Hematopoietic multipotent progenitor cell treated with erythropoietin and hydrocortisone succinate and interleukin-3 and kit ligand, for 15 days (in vitro differentiated cells): ENCODE measurements around the gene NAT10.
A peak's percentile ranks its signal among the peaks of the same experiment; 100 is the strongest.

Source experiments
- DNase-seq: peaks from one replicate; pipeline ENCODE4 v3.0.0-alpha.2; 2015; ENCODE audit warnings: low spot score

The NAT10 gene

DNA sequence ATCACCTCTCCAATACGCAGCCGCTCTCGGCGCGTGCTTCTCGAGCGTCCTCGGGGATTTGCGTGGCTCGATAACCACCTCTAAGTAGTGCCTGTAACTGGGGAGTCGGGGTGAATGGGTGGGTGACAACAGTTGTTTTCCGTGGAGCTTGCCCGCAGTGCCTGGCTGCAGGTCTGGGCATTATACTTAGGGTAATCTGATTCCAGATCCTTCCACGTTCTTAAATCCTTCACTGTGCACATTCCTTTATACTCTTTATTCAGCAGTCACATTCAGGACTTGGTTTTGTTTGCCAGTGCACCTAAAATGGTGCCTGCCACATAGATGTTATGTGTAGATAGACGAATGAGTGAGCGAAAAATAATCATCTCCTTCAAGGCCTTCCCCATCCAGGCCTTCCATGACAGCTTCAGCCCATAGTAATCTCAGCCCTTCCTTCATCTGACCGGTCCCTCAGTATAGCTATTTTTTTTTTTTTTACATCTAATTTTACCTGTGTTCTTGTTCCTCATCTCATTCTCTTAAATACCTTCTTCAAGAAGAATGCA is 602 bp downstream of the NAT10 start:
- DNase-seq: peak; percentile 41

DNA sequence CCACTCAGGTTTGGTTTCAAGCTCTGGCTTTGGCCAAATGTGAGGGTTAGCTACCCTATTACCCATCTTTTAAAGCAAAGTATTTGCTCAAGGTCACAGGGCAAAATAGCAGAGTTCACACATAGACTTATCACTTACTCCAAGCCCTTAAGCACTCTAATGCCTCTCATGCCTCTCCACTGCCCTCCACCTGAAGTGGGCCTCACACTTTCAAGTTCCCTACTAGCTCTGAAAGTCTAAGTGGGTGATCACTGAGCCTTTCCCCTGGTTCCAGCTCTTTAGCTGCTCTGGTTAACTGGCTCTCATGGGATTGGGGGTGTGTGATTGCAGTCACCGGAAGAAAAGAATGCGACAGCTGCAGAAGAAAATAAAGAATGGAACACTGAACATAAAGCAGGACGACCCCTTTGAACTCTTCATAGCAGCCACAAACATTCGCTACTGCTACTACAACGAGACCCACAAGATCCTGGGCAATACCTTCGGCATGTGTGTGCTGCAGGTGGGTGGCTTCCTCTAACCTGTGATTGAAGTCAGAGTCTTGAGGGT is 6.4 kb downstream of the NAT10 start:
- DNase-seq: no peak

DNA sequence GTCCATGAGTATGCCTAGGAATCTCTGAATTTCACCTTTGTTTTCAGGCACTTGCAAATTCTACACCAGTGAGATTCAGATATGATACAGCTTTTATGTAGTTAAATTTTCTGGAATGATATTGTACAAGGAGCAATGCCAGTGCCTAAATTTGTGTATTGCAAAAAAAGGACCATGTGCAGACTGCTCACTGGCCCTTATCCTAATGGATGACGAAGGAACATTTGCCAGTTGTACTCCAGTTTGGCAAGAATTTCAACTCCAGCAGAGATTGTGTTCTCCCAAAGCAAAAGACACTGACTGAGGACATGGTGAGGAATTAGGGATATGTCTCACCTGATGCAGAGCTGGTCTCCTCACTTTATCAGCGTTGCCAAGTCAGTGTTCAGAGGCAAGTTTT is 8.6 kb downstream of the NAT10 start:
- no peak for DNase-seq

DNA sequence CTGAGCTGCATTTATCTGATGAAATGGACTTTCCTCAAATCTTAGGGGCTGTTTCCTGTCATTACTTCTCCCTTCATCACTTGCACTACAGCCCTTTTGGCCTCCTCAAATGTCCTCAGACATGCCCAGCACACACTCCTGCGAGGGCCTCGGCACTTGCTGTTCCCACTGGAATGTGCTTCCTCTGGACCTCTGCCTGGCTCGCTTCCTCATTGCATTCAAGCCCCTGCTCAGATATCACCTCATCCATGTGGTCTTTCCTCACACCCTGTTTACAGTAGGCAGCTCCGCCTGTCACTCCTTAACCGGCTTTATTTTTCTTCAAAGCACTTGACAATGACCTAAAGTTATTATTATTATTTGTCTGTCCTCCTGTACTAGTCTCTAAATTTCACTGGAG is 9.0 kb downstream of the NAT10 start:
- DNase-seq: no peak

DNA sequence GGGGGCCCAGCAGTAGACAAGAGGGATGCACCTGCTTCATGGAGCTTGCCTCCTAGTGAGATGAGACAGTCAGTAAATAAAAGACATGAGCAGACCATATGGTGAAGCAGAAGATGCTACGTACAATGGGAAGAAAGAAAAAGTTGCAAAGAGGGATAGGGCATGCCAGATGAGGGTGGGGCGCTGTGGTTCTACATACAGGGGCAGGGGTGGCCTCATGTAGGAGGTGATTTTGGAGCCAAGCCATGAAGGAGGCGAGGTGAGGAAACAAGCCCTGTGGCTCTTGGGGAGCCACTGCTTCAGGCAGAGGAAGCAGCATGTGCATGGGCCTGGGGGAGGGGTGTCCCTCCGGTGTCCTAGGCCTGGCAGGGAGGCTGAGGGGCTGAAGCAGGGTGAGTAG is 15.2 kb downstream of the NAT10 start:
- DNase-seq: no peak

DNA sequence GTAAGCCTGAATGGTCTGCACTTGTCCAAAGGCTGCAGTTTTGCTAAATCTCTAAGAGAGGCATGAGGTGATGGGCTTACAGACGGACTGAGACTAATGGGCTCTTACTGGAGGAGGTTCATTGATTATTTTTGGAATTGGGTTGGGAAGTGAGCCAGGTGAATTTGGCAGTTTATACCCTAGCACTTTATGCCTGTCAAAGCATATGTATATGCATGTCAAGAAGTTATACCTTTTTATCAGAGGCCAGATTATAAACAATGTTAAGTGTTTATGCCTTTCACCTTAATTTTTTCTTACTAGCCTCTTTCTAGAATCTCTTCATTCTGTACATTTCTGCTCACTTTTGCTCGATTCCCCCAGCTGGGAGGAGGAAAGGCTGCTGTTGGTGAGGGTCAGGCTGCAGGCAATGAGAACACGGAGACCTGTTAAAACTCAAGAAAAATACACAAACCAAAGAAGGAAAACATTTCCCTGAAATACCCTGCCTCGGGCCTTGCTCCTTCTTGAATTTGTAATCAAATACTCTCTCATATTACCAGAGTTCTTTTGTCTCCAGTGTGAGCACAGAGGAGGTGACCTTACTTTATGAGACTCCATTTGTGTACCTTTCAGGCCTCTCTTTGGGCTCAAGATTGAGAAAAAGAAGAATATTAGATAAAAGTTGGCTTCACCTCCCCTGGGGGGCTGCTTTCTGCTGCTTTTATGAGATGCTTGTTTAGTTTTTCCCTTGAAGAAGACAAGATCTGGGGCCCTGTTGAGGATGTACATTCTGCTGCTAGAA is 19.6 kb downstream of the NAT10 start:
- DNase-seq: no peak

DNA sequence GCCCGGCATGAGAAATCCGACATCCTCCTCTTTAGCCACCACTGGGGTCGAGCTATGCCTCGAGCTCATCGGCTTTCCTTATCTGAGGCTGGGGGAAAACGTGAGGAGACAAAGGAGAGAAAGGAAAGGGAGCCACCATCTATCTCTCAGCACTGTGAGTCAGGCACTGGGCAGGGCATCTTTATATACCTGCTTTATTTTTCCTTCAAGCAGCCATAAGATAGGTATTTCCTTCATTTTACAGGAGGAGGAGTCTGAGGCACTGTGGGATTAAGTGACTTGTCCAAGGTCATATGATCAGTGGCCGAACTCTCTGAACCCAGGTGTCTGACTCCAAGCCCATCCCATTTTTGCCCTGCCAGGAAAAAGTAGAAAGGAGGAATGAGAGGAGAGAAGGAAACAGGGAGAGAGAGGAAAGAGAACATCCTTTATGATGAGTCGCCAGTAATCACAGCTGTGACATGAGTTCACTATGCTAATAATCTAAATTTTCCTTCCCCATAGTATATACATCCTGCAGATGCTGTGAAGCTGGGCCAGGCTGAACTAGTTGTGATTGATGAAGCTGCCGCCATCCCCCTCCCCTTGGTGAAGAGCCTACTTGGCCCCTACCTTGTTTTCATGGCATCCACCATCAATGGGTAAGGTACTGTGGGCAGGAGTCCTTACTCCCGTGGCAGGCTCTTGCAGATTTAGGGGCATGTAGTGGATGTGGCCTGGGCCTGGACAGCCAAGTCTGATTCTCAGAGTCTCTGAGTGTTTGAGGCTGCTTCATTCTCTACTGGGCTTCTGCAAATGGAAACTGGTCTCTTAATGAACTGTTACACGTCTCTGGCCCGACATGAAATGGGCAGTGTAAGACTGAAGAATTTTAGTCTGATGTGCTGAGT is 21.8 kb downstream of the NAT10 start:
- no peak for DNase-seq

DNA sequence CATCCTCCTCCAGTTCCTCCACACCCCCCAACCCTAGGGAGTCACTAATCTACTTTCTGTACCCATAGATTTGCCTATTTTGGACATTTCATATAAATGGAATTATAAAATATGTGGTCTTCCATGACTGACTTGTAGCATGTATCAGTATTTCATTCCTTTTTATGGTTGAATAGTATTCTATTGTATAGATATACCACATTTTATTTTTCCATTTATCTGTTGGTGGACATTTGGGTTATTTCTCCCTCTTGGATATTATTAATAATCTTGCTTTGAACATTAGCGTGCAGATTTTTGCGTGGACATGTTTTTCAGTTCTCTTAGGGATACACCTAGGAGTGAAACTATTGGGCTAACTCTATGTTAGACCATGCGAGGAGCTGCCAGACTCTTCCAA is 23.4 kb downstream of the NAT10 start:
- DNase-seq: no peak

DNA sequence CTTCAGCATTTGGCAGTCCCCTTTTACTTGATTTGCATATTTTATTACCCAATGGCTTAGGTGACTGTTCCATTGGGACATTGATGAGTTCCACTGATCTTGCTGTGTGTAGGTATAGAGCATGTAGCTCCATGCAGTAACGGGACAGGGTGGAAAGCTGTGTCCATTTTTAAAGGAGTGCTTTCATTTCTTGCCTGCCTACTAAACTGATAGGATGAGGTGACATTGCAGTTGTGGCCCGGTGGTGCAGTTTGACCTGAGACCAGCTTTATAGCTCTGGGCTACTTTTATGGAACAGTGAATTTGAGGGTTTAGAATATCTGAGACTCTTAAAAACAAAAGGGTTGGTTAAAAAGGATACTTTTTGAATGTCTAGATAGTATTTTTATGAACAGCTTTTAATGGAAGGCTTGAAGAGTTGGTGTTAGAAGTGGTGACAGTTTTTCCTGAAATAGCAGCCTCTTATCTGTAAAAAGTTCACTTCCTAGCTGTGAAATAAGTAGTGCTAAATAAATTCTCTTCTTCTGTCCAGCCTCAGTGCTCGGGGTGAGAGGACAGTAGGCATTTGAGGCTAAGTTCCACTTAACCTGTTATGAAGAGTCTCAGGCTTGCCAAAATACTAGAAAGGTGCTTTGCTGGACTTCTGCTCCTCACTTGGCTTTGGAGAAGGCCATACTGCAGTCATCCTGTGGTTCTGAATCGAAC is 27.0 kb downstream of the NAT10 start:
- no peak for DNase-seq

DNA sequence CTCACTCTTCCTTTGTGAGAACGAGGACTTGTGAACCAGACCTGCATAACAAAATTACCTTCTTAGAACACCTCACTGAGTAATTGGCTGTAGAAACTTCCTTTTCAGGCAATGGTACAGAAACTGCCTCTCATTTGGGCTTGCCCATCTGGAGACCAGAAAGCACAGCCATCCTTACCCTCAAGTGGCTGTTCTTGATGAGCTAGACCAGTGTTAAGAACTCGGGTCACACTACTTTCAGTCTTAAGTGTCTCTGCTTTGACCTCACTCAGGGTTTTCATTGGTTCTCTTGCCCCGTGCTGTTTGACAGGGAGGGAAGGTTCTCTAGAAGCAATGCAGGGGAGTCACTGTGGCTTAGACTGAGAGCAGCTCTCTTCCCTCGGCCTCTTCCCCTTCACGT is 29.3 kb downstream of the NAT10 start:
- DNase-seq: no peak

DNA sequence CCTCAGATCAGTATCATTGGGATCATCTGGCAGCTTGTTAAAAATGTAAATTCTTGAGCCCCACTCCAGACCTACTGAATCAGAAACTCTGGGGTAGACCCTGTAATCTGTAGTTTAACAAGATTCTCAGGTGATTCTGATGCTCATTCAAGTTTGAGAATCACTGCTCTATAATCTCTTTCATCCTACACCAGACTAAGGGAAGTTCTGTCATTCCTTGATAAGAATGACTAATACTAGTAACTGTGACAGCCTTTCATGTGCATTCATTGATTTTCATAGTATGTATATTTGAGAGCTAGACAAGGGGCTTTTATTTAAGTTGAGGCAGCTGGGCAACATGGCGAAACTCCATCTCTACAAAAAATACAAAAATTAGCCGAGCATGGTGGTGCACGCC is 30.0 kb downstream of the NAT10 start:
- no peak for DNase-seq

DNA sequence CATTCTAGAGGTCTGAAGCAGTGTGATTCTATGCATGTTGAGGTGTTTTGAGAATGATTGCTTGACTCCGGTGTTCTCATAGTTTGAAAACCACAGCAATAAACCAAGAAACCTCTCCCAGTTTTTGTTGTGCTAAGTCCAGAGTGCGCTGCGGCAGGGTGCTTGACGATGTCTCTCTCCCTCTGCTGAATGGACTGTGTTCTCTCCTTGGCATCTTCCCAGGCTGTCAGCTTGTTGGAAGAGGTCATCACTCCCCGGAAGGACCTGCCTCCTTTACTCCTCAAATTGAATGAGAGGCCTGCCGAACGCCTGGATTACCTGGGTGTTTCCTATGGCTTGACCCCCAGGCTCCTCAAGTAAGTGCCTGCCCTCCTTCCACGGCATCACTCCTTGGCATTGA is 31.0 kb downstream of the NAT10 start:
- DNase-seq: no peak

DNA sequence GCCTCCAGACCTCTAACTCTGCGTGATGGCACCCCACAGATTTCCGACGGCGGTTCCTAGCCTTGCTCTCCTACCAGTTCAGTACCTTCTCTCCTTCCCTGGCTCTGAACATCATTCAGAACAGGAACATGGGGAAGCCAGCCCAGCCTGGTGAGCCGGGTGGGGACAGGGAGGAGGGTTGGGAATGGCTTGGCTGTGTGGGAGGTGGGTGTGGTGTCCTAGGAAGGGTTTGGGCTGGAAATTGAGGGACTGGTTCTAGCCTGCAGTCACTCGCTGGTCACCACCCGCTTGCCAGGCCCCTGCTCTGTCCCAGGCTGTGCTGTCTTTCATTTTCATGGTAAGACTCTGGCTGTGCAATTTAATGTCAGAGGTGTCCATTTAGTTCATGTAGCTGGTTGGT is 33.9 kb downstream of the NAT10 start:
- DNase-seq: no peak

DNA sequence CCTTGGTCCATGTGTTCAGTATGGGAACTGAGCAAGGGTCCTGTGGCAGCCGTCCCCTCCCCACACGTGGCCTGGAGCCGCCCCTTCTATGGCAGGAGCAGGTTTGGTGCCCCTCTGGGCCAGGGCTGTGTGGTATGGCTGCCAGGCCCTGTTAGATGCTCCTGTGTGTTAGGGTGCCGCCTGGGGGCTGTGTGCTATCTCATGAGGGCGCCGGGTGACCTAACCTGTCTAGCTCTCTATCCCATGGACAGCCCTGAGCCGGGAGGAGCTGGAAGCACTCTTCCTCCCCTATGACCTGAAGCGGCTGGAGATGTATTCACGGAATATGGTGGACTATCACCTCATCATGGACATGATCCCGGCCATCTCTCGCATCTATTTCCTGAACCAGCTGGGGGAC is 34.7 kb downstream of the NAT10 start:
- no peak for DNase-seq

DNA sequence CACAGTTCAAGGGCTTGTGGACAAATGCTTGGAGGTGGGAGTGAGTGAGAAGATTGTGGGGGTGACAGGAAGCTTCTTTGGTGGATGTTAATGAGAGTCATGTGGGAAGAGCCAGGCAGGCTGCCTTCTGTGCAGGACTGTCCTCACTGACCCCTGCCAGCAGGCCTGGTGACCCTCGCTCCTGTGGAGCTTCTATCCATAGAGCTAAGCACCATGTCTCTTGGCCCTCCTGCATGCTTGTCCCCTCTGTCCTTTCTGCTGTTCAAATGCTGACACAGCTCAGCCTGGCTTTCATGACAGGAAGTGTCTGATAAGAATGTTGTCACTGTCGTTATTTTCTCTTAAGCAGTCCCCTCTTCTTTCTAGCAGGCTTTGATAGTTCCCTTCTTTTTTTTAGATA is 37.6 kb downstream of the NAT10 start:
- no peak for DNase-seq

DNA sequence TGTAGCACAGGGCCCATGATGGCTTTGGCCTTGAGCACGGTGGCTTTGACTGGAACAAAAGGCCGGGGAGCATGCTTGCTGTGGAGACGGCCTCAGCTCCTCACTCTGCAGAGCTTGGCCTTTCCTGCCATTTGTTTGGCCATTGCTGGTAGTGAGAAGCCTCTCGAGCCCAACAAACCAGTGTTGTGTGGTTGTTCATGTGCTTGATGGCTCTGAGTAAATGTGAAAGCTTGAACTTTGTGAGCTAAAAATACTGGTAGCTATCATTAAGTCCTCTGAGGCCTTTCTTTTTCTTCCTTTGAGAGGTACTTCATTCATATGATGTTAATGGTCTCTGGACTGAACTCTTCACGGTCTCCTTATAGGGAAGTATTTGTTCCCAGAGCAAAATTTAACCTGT is 39.6 kb downstream of the NAT10 start:
- DNase-seq: no peak

DNA sequence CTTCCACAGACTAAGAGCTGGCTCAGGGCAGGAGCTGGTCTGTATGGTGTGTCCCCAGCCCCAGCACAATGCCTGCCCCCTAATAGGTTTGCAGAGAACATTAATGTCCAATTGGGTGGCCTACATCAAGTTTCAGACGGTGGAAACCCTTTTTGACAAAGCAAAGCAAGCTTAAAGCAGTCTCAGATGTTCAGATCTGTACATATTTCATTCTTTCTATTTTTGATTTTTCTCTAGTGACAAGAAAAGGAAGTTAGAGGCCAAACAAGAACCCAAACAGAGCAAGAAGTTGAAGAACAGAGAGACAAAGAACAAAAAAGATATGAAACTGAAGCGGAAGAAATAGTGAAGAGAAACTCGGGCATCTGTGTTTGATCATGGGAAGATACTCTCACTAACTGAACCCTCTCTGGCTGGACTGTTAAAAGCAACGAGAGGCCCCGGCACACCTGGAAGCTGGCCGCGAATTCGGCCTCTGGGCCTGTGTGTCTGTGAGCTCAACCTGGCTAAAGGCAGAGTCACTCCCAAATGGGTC is 40.5 kb downstream of the NAT10 start:
- no peak for DNase-seq

DNA sequence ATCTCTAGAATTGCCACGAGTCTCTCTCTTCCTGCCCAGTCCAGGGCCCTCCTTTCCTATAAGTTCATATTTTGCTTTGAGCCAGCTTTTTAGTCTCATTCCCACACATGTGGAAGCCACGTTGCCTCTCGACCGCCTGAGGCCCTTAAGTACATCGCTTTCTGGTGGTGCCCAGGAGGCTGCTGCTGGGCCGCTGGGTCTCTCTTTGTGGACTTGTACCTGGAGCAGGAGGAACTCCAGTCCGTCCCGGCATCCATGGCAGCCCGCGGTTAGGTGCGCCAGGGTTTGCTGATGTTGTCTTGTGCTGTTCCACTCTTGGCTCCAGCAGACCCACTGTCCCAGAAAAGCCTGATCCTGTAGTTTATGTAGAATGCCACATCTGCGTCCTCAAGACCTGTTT is 41.0 kb downstream of the NAT10 start:
- no peak for DNase-seq

DNA sequence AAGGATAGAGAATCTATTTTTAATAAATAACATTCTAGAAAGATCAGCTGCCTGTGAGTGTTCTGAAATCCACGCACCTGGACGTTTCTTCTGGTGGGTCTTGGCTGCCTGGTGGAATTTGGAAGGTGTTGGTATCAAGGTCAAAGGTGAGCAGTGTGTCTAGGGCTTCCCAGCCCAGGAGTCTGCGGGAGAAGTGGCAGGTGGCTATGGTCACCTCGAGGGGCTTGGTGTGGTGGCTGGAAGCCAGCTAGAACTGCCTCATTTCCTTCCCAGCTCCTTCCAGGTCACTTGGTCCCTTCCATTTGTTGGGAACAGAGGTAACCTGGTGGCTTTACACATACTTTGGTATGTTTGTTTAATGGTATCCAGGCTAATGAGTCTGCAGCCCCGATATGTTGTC is 41.4 kb downstream of the NAT10 start:
- DNase-seq: no peak

DNA sequence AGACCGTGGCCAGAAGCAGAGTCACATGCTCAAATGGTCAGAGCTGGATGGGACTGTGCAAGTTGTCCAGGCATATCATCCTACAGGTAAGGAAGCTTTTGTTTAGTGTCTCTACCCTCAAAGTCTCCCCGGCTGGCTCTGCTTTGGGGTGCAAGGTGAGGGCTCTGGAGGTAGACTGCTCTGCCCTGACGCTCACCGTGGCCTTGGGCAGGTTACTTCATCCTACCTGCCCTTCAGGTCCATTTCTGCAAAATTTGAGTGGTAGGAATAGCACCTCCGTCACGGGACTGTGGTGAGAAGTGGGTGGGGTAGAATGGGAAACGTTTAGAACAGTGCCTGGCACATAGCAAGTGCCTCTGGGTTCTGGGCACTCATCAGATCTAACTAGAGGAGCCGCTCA is 42.2 kb downstream of the NAT10 start:
- no peak for DNase-seq

DNA sequence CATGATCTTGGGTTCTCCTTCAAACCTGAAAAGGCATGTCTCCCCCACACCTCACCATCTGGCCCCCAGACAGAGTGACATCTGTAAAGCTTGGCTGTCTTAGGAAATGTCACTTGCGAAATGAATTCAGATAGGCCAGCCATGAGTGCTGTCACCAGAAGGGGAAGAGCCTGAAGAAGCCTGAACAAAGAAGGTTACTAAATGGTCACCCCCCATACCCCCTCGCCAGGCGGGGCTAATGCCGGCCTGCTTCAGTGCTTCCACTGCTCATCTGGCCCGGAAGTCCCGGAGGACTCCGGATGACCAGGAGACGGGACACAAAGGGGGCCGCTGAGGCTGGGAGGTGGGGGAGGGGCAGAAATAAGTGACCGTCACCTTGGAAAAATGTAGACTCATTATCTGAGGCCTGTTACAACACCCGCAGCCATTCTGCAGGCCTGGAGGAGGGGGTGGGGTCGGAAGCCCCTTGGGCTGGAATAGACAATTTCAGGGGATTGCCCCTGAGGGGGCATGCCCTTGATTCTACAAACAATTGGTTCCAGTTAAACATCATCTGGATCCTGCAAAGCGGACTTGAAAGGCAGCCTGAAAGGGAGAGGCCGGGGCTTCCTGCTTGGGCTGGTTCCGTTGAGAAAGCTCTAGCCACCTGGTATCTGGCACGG is 43.2 kb downstream of the NAT10 start:
- DNase-seq: no peak
